NB4 (cell line): ENCODE measurements around the gene MEF2A.

Source experiments
- DNase-seq: peaks from one replicate; pipeline ENCODE4 v3.0.0; 2010; ENCODE audit warnings: low read depth
- H3K4me3 ChIP-seq: one replicate; pipeline ENCODE4 v1.5.1; 2011; ENCODE audit warnings: mild to moderate bottlenecking, low read depth, low read length, moderate library complexity
- CTCF ChIP-seq: IDR thresholded peaks from one replicate; pipeline ENCODE4 v1.5.1; 2012; ENCODE audit warnings: low read depth, low read length
- MYC ChIP-seq: IDR thresholded peaks from 2 replicates; pipeline ENCODE4 v1.6.1; 2011; ENCODE audit warnings: low read depth, low read length
- POLR2A ChIP-seq: IDR thresholded peaks from 2 replicates; pipeline ENCODE4 v1.6.1; 2011; ENCODE audit warnings: mild to moderate bottlenecking; ENCODE audit not compliant: insufficient read length; ENCODE audit errors: extremely low read depth
- TF ChIP-seq, protein P1 (sequence below): IDR thresholded peaks from 2 replicates; pipeline ENCODE4 v1.6.1; 2011; ENCODE audit warnings: low read depth, low read length

The MEF2A gene

GRCh38 chr15:99580076-99580475, 14.3 kb downstream of the MEF2A start:
- TF ChIP-seq POLR2A: no peak
- TF ChIP-seq, protein P1, sequence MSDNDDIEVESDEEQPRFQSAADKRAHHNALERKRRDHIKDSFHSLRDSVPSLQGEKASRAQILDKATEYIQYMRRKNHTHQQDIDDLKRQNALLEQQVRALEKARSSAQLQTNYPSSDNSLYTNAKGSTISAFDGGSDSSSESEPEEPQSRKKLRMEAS: no peak
- no peak for TF ChIP-seq MYC
- TF ChIP-seq CTCF: no peak
- no peak for DNase-seq
- H3K4me3 ChIP-seq: no peak overlapping the region

DNA sequence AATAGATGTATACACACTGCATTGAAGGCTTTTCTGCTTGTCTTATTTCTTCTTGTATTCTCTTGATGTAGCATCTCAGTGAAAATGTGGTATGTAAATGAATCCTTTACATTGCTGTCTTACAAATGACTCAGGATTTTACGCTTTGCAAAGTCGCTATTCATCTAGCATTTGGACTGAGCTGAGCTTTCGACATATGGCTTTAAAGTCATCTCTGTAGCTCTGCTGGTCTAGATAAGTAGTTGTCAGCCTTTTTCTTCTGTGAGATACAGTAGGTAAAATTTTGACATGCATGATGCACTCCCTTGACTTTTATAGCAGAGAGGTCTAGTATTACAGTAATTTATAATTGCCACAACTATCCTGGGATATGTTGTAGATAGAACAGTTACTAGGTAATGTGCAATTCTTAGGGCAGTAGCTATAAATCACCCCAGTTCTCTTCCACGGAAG, 16.8 kb downstream of the MEF2A start:
- TF ChIP-seq, protein P1: no peak
- no peak for TF ChIP-seq CTCF
- H3K4me3 ChIP-seq: no peak overlapping the region
- DNase-seq: peak; percentile 27

DNA sequence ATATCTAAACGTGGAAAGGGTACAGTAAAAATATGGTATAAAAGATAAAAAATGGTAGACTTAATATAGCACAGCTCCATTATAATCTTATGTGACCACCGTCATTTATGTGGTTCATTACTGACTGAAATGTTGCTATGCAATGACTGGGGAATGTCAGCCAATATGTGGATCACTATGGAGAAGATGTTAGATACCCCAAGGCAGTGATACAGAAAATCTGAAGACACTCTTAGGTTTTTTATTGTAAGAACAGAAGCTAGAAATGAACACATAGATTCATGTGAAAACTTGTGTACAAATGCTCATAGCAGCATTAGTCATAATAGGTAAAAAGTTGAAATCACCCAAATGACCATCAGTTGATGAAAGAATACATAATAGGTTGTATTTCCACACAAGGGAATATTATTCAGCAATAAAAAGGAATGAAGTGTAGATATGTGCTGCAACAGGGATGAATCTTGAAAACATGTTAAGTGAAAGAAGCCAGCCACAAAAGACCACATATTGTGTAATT, 18.4 kb downstream of the MEF2A start:
- no peak overlapping the region for H3K4me3 ChIP-seq
- TF ChIP-seq MYC: no peak
- no peak for TF ChIP-seq POLR2A
- no peak for TF ChIP-seq CTCF
- TF ChIP-seq, protein P1: no peak
- DNase-seq: no peak

- H3K4me3 ChIP-seq: no peak overlapping the region
- no peak for DNase-seq
- TF ChIP-seq MYC: no peak
- TF ChIP-seq, protein P1: no peak
- TF ChIP-seq POLR2A: no peak
- TF ChIP-seq CTCF: no peak
Measured at GRCh38 chr15:99586121-99586520, 20.3 kb downstream of the MEF2A start.

- DNase-seq: no peak
- TF ChIP-seq, protein P1: no peak
- TF ChIP-seq MYC (no peak), CTCF (no peak), POLR2A (no peak)
Measured at GRCh38 chr15:99589801-99590200, 24.0 kb downstream of the MEF2A start.

More at GRCh38 chr15:99589801-99590200, 24.0 kb downstream of the MEF2A start:
- H3K4me3 ChIP-seq: no peak overlapping the region
